HG03066 (cell line): ENCODE measurements around the gene FLAD1.
A peak's percentile ranks its signal among the peaks of the same experiment; 100 is the strongest.
"Not testable (repeated sequence)": the region's sequence is repeated elsewhere in the genome, so short reads cannot be mapped to it uniquely, and the experiment has no call there.

ENCODE experiments used
- ATAC-seq: cut with Tn5 transposase; IDR thresholded peaks from one replicate; pipeline ENCODE4 v1.9.1; 2021; ENCODE audit warnings: low read depth; ENCODE audit not compliant: unreplicated experiment

Gene FLAD1

GRCh38 chr1:154988058-154988954 lies 5.2 kb downstream of the FLAD1 start:
- no peak for ATAC-seq

- ATAC-seq = no peak
These were observed 6.2 kb downstream of the FLAD1 start for GRCh38 chr1:154989195-154989860.

DNA sequence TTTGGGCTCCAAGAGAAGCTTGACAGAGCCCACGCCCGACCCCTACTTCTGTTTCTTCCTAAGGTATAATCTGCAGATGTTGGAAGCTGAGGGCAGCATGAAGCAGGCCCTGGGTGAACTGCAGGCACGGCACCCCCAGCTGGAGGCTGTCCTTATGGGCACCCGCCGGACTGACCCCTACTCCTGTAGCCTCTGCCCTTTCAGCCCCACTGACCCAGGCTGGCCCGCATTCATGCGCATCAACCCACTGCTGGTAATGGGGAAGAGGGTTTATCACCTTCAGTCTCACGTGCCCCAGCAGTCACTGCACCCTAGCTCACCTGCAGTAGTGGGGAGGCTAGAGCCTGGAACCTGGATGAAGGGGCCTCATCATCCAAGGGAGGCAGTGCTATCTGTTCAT lies 7.1 kb downstream of the FLAD1 start:
- ATAC-seq = no peak

DNA sequence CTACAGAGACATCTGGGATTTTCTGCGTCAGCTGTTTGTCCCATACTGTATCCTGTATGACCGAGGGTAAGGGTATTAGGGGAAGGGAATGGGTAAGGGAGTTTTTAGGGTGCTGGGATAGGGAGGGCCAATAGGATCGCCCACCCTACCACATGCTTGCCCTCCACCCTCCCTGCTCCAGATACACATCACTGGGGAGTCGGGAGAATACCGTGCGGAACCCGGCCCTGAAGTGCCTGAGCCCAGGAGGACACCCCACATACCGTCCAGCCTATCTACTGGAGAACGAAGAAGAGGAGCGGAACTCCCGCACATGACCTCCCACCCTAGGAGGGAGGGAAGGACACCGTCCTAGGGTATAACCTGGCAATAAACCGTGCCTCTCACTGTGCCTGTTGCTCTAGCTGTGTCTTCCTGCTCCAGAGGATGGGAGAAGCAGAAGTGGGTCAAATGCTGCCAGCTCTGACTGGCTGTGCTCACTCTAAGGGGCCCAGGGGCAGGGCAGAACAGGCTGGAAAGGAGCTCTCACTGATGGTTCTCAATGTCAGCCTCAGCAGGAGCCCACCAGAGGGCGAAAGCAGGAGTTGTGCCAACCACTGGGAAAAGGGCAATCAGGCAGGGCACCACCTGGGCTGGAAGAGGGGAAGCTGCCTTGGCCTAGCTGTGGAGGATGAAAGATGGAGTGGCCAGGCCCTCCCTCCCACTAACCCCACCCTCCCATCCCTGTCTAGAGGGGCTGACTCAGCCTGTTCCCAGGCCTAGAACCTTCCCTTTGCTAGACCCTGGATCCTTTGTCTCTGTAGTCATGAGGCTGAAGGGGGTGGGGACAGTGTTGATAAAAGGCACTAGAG lies 9.8 kb downstream of the FLAD1 start:
- ATAC-seq = no peak

- no peak for ATAC-seq
These were observed 10.6 kb downstream of the FLAD1 start, which contains the start of gene LENEP for GRCh38 chr1:154993572-154994268. LENEP (plus strand) TSS chr1:154993586; CDS start chr1:154993608, 22 bp downstream.

GRCh38 chr1:154994269-154994587 lies 11.1 kb downstream of the FLAD1 start:
- no peak for ATAC-seq

- ATAC-seq = no peak
These were observed 11.4 kb downstream of the FLAD1 start for GRCh38 chr1:154994591-154994990.

DNA sequence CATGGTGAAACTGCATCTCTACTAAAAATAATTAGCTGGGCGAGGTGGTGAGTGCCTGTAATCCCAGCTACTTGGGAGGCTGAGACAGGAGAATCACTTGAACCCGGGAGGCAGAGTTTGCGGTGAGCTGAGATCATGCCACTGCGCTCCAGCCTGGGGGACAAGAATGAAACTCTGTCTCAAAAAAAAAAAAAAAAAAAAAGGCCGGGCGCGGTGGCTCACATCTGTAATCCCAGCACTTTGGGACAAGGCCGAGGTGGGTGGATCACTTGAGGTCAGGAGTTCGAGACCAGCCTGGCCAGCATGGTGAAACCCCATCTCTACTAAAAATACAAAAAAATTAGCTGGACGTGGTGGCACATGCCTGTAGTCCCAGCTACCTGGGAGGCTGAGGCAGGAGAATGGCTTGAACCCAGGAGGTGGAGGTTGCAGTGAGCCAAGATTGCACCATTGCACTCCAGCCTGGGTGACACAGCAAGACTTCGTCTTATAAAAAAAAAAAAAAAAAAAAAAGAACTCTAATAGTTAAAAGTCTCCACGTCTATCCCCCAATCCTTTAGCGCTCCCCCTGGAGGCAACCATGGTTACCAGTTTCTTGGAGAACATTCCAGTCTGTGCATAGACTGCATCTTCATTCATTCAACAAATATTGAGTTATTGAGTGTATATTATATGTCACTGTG lies 12.3 kb downstream of the FLAD1 start:
- ATAC-seq = not testable (repeated sequence)

- ATAC-seq = no peak
These were observed 14.0 kb downstream of the FLAD1 start for GRCh38 chr1:154996966-154997701.

GRCh38 chr1:154998201-154998780 lies 15.1 kb downstream of the FLAD1 start:
- ATAC-seq = no peak

DNA sequence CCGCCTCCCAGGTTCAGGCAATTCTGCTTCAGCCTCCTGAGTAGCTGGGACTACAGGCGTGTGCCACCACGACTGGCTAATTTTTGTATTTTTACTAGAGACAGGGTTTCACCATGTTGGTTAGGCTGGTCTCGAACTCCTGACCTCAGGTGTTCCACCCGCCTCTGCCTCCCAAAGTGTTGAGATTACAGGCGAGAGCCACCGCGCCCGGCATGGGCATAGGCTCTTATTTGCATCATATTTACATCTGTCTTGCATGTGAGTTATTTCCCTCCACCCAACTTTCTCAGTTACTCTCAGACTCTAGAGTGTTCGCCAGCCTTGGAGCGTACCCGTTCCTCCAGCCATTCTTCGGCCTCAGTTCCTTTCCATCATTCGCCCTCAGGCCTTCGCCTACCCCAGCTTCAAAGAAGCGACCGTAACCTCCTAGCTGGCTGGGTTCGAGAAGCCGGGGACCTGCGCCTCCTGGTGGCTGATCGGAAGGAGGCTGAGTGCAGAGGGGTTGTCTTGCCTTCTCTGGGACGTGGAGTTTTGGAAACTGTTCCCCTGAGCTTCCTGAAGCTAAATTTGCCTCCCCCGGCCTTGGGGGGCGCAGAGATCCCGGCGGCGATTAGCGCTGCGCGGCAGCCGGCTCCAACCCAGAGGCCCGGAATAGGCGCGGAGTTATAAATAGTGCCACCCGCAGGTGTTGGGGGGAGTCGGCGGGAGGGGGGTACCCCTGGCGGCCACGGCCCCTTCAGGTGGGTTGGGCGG lies 15.8 kb downstream of the FLAD1 start:
- no peak for ATAC-seq

DNA sequence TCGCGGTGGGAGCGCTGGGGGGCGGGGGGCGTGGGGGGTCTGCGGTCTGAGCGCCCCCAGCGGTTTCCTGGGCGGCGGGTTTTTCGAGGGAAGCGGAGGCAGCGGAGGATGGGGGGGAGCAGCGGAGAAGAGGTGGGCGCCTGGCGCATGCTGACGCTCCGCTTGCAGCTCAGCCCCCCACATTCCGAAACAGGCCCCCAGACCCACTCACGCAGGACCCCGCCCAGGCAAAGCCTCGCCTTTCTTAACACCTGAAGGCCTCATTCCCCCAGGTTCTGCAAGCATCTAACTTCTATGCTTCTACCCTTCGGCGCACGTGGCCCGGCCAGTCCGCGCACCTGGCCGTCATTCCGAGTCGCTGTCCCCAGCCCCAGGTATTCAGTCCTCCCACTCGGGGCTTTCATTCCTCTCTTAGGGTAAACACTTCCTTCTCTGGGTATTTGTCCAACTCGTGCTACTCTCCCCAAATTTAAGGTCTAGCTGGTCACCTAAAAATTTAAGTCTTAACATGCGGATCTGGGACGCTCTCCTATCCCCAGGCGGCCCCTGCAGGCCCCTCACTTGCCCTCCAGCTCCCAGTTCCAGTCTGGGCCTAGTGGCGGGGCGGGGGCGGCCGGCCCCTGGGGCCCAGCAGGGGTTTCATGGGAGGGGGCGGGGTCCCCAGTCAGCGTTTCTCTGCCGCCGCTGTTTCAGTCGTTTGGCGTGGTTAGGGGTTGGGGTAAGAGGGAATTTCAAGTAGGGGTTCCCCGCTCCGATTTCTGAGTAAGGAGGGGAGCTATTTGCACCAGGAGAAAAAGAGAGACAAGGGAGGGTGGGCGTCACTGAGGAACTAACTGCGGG lies 16.6 kb downstream of the FLAD1 start:
- ATAC-seq = no peak

DNA sequence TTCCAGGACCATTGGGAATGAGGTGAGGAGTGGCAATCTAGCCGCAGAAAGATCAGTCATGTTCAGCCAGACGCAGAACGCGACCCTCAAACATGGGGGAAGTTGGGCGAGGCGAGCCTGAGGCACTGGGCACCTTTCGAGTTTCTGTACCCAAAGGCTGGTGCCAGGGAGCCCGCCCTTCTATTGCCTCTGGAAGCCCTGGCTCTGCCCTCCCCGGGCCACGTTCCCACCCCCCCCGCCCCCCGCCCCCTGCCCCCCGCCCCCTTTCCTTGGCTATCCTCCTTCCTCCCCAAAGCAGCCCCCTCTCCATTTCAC lies 17.2 kb downstream of the FLAD1 start:
- ATAC-seq = no peak

- ATAC-seq = peak; percentile 38
These were observed 17.7 kb downstream of the FLAD1 start for GRCh38 chr1:155000726-155001424.

GRCh38 chr1:155001425-155001674 lies 18.2 kb downstream of the FLAD1 start:
- ATAC-seq = no peak

- ATAC-seq = peak; percentile 46
These were observed 18.7 kb downstream of the FLAD1 start for GRCh38 chr1:155001675-155002463.
